OCI-LY1 (cell line): ENCODE data around the gene CDH13.

Experiments
- H2AFZ ChIP-seq: fragments of 200-600 bp; sonication (generic), shearing (Covaris generic); 2 replicates; pipeline ENCODE4 v1.6.0; 2014; ENCODE audit warnings: antibody characterized with exemption, mild to moderate bottlenecking, low read length
- H3F3A ChIP-seq: fragments of 200-600 bp; sonication (generic), shearing (Covaris generic); 2 replicates; pipeline ENCODE4 v1.6.0; 2014; ENCODE audit warnings: mild to moderate bottlenecking, antibody characterized with exemption, low read length, moderate library complexity; ENCODE audit not compliant: insufficient read depth
- H3K27ac ChIP-seq: fragments of 200-600 bp; sonication (generic); 2 replicates; pipeline ENCODE4 v1.5.1; 2014; ENCODE audit warnings: low read length, mixed run types, mild to moderate bottlenecking, low read depth; ENCODE audit not compliant: poor library complexity, severe bottlenecking
- H3K27me3 ChIP-seq: fragments of 200-600 bp; sonication (generic); 2 replicates; pipeline ENCODE4 v1.6.0; 2014; ENCODE audit warnings: antibody characterized with exemption, mild to moderate bottlenecking, low read length, moderate library complexity; ENCODE audit not compliant: insufficient read depth
- H3K36me3 ChIP-seq: fragments of 200-600 bp; sonication (generic); 2 replicates; pipeline ENCODE4 v1.6.1; 2014; ENCODE audit warnings: mild to moderate bottlenecking, antibody characterized with exemption, low read length, moderate library complexity, mixed read lengths; ENCODE audit not compliant: insufficient read depth
- H3K4me1 ChIP-seq: fragments of 200-600 bp; sonication (generic); 2 replicates; pipeline ENCODE4 v1.5.1; 2014; ENCODE audit warnings: mild to moderate bottlenecking, low read length, moderate library complexity; ENCODE audit not compliant: insufficient read depth, severe bottlenecking
- H3K4me2 ChIP-seq: fragments of 200-600 bp; sonication (generic), shearing (Covaris generic); 2 replicates; pipeline ENCODE4 v1.6.1; 2014; ENCODE audit warnings: low read length
- H3K4me3 ChIP-seq: fragments of 200-600 bp; sonication (generic); 2 replicates; pipeline ENCODE4 v1.5.1; 2014; ENCODE audit warnings: low read length, low read depth, mild to moderate bottlenecking, mixed read lengths; ENCODE audit not compliant: poor library complexity, severe bottlenecking
- H3K79me2 ChIP-seq: fragments of 200-600 bp; shearing (Covaris generic); 2 replicates; pipeline ENCODE4 v1.6.1; 2016; ENCODE audit warnings: mixed run types, low read length, mixed read lengths; ENCODE audit not compliant: insufficient read depth
- H3K9ac ChIP-seq: fragments of 200-600 bp; sonication (generic), shearing (Covaris generic); 2 replicates; pipeline ENCODE4 v1.6.1; 2014; ENCODE audit warnings: mild to moderate bottlenecking, low read length, mixed read lengths
- H3K9me2 ChIP-seq: fragments of 200-600 bp; sonication (generic), shearing (Covaris generic); 2 replicates; pipeline ENCODE4 v1.6.1; 2014; ENCODE audit warnings: low read depth, mild to moderate bottlenecking, low read length, mixed read lengths
- H3K9me3 ChIP-seq: fragments of 200-600 bp; shearing (Covaris generic); 2 replicates; pipeline ENCODE4 v1.6.1; 2014; ENCODE audit warnings: low read length, mixed read lengths
- H4K20me1 ChIP-seq: fragments of 200-600 bp; sonication (generic), shearing (Covaris generic); 2 replicates; pipeline ENCODE4 v1.6.0; 2016; ENCODE audit warnings: mild to moderate bottlenecking, low read length; ENCODE audit not compliant: insufficient read depth
- CTCF ChIP-seq: fragments of 200-600 bp; sonication (generic), shearing (Covaris generic); IDR thresholded peaks from 2 replicates; pipeline ENCODE4 v1.5.1; 2017; ENCODE audit warnings: mild to moderate bottlenecking, antibody characterized with exemption, low read length, moderate library complexity, mixed read lengths
- EZH2 ChIP-seq: fragments of 200-600 bp; sonication (generic), shearing (Covaris generic); IDR thresholded peaks from 2 replicates; pipeline ENCODE4 v1.8.0; 2017; ENCODE audit warnings: borderline replicate concordance, mixed run types, mild to moderate bottlenecking, antibody characterized with exemption, low read length, moderate library complexity, mixed read lengths

The CDH13 gene

GRCh38 chr16:83807327-83807709 is 1180.5 kb downstream of the CDH13 start:
- no peak for TF ChIP-seq CTCF
- no peak for TF ChIP-seq EZH2
- Histone ChIP-seq H3K4me1 (peaks cover 63% of the 10 kb centered on the region), H3K79me2 (peaks cover 13% of the 10 kb centered on the region), H3K9me2 (no peaks in the 10 kb centered on the region), H3K9ac (no peak overlapping the region; the same call in 1 of the 2 replicates), H3F3A (no peaks in the 10 kb centered on the region), H3K27ac (peak overlapping the region; percentile 26), H4K20me1 (no peaks in the 10 kb centered on the region), H3K4me3 (peak overlapping the region; percentile 83), H3K9me3 (no peaks in the 10 kb centered on the region), H3K4me2 (peak overlapping the region; percentile 61), H3K27me3 (no peaks in the 10 kb centered on the region), H3K36me3 (peaks cover 34% of the 10 kb centered on the region), H2AFZ (0 out of 2 replicates have a peak overlapping the region, but pooled peaks have one; percentile 17)

GRCh38 chr16:83807710-83808572 is 1181.2 kb downstream of the CDH13 start, which contains the start of gene HSBP1:
Gene HSBP1 (plus strand): TSS chr16:83807978. CDS start chr16:83808077, 99 bp downstream.
- peak within 1 kb of the TSS; percentile 54 for H3K27ac ChIP-seq
- TF ChIP-seq CTCF (no peak), EZH2 (no peak)

GRCh38 chr16:83808573-83809014 is 1181.8 kb downstream of the CDH13 start:
- peak overlapping the region; percentile 83 for H3K4me3 ChIP-seq
- no peak for TF ChIP-seq CTCF
- H3K4me2 ChIP-seq, result peak overlapping the region; percentile 94
- H2AFZ ChIP-seq, result no peak overlapping the region
- H3K79me2 ChIP-seq, result peaks cover 13% of the 10 kb centered on the region
- peak overlapping the region; percentile 85 for H3K9ac ChIP-seq
- peak overlapping the region; percentile 54 for H3K27ac ChIP-seq
- H3K9me2 ChIP-seq, result no peaks in the 10 kb centered on the region
- no peaks in the 10 kb centered on the region for H3F3A ChIP-seq
- no peaks in the 10 kb centered on the region for H3K9me3 ChIP-seq
- no peaks in the 10 kb centered on the region for H3K27me3 ChIP-seq
- peaks cover 76% of the 10 kb centered on the region for H3K4me1 ChIP-seq
- H3K36me3 ChIP-seq, result peaks cover 45% of the 10 kb centered on the region
- H4K20me1 ChIP-seq, result no peaks in the 10 kb centered on the region

More at GRCh38 chr16:83807710-83808572, 1181.2 kb downstream of the CDH13 start, which contains the start of gene HSBP1:
- 0 out of 2 replicates have a peak within 1 kb of the TSS, but pooled peaks have one; percentile 17 for H2AFZ ChIP-seq
- no peaks in the 10 kb centered on the region for H3K9me2 ChIP-seq
- H3K9ac ChIP-seq, result peak within 1 kb of the TSS; percentile 85
- H3F3A ChIP-seq, result no peaks in the 10 kb centered on the region
- peak within 1 kb of the TSS; percentile 83 for H3K4me3 ChIP-seq
- peaks cover 40% of the 10 kb centered on the region for H3K36me3 ChIP-seq
- peaks cover 69% of the 10 kb centered on the region for H3K4me1 ChIP-seq
- no peaks in the 10 kb centered on the region for H3K27me3 ChIP-seq
- H4K20me1 ChIP-seq, result no peaks in the 10 kb centered on the region
- H3K79me2 ChIP-seq, result peaks cover 13% of the 10 kb centered on the region
- peak within 1 kb of the TSS; percentile 94 for H3K4me2 ChIP-seq
- H3K9me3 ChIP-seq, result no peaks in the 10 kb centered on the region
